Stimulated activated CD8-positive, alpha-beta memory T cell treated with anti-CD3 and anti-CD28 coated beads, Interleukin-12 subunit alpha, Interleukin-12 subunit beta, amount 100 ng/mL, for 24 hours (primary cell): ENCODE results near the gene MCRIP2.

ENCODE experiments used
- DNase-seq: peaks from one replicate; pipeline ENCODE4 v3.0.0-alpha.2; 2020; ENCODE audit errors: extremely low read depth

MCRIP2 gene

GRCh38 chr16:648071-648780 lies 6.6 kb downstream of the MCRIP2 start:
- no peak for DNase-seq

DNA sequence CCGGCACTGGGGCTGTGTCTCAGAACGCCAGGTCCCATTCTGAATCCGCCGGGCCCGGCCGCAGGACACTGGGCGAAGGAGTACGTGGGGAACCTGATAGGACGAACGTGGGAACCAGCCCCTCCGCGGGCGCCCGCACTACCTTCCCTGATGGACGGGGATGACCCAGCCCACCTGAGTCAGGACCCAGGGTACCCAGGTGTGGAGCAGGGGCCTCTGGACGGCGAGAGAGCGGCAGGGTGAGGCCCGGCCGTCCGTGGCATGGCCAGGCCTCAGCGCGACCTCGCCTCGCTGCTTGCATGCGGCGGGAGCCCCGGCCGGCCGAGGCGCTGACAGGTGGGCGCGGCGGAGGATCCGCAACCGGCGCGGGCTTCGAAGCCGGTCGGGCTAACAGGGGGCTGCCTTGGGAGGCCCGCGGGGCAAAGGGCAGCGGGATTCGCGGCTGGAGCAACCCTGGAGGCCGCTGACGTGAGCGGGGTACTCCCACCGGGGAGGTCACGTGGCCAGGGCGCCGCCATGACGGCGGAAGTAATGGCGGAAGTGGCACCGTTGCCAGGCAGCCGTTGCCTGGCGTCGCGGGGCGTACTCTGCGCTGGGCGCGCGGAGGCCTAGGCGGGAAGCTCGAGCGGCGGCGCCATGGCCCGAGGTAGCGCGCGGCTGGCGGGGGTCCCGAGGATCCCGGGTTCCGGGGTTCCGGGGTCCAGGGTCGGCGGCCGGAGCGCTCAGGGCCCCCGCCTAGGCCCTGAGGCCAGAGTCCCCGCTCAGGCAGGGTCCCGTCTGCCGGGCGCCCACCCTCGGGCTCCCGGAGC lies 7.4 kb downstream of the MCRIP2 start, which contains the start of gene WDR90:
Gene WDR90 (plus strand): TSS at position 585 of the 809 bp plus-strand sequence. CDS start 52 bp downstream, at position 637.
- peak; percentile 90 for DNase-seq

- no peak for DNase-seq
These were observed 8.0 kb downstream of the MCRIP2 start for GRCh38 chr16:649631-650030.

GRCh38 chr16:651844-652243 lies 10.2 kb downstream of the MCRIP2 start:
- DNase-seq = no peak

DNA sequence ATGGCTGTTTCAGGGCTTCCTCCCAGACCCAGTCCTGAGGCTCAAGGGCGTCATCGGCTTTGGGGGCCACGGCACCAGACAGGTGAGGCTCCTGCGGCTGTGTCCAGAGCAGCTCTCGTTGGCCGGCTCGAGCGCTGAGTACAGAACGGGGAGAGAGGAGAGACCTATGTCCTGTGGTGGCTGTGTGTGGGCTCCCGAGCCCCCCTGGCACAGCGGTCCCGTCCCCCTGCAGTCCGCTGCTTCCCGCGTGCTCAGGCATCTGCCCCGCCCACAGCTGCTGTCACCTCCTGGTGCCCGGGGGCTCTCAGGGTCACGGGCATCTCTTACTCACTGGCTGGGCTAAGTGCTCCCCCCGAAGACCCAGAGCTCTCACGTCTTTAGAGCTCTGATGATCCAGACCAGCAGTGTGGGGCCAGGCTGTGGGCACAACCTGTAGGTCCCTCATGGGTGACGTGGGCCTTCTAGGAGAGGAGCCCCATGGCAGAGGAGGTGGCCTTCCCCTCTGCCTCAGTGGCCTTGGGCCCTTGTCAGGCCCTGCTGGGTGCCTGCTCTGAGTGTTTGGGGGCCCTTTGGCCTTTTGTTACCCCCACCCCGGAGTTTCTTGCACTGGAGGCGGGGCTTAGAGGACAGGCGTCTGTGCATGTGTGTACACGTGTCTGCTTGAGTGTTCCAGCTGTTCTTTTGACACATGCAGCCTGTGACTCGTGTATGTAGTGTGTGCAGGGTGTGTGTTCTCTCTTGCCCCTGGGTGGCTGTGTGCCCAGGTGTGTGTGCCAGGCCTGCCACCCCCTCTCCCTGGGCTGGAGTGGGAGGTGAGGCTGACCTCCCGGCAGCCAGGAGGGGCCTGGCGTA lies 11.1 kb downstream of the MCRIP2 start:
- DNase-seq = no peak

GRCh38 chr16:654034-654433 lies 12.4 kb downstream of the MCRIP2 start:
- no peak for DNase-seq

DNA sequence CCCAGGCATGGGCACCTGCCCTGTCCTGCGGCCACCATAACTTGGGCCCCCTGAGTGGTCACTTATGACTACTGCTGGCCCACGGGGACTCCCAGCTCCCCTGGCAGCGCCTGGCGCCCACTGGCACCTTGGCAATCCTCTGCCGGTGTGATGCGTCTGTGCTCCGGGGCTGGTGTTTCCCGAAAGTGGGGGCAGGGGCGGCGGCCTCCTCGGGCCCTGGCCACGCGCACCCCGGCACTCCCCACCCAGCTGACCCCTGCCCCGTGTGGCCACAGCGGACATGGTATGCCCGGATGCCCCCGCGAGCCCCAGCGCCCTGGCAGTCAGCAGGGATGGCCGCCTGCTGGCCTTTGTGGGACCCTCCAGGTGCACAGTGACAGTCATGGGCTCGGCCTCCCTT lies 15.9 kb downstream of the MCRIP2 start:
- DNase-seq = no peak

- no peak for DNase-seq
These were observed 17.3 kb downstream of the MCRIP2 start for GRCh38 chr16:658679-659571.

DNA sequence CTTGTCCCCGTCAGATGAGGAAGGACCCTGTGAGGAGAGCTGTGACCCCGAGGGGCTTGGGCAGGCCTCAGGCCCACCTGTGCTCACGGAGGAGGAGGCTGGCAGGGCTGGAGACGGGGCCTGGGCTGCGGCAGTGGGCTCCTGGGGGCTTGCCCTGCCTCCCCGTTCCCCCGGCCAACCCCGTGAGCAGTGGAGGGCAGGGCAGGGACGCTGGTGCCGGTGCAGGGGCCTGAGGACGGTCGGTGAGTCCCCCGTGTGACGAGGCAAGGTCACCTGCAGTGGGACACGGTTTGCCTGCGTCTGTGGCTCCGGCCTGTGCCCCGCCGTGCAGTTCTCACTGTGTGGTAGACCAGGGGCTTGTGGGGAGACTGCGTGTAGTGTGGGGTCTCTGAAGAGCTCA lies 18.0 kb downstream of the MCRIP2 start:
- no peak for DNase-seq

DNA sequence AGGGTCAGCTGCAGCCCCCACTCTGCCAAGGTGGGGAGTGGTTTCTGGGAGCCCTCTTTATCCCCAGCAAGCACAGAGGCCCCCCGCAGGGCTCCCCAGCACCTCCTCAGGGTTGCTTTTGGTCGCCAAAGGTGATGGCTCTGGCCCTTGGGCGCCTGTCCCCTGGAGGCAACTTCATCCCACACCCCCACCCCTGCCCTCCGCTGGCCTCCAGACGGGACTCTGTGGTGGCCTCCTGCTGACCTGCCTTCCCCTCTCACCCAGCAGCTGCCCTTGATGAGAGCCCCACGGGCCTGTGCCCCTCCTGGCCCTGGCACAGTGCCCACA lies 18.5 kb downstream of the MCRIP2 start:
- no peak for DNase-seq

- peak; percentile 52 for DNase-seq
These were observed 19.0 kb downstream of the MCRIP2 start for GRCh38 chr16:660459-661183.

- DNase-seq = no peak
These were observed 19.7 kb downstream of the MCRIP2 start for GRCh38 chr16:661184-661821.

DNA sequence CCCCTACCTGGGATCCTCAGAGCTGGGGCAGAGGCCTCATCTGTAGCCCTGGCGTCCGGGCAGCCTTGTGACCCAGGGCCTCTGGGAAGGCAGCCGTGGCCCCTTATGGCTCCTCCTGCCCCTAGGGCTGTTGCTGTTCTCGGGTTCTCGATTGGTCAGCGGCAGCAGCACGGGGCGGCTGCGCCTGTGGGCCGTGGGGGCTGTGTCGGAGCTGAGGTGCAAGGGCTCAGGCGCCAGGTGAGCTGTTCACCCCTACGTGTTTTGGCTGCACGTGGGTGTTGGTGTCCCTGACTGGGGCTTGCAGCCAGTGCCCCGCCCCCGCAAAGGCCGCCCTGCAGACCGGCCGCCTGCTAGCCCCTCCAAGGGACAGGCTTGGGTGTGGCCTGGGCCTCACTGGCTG lies 20.5 kb downstream of the MCRIP2 start:
- DNase-seq = no peak

- no peak for DNase-seq
These were observed 21.0 kb downstream of the MCRIP2 start for GRCh38 chr16:662597-662996.

DNA sequence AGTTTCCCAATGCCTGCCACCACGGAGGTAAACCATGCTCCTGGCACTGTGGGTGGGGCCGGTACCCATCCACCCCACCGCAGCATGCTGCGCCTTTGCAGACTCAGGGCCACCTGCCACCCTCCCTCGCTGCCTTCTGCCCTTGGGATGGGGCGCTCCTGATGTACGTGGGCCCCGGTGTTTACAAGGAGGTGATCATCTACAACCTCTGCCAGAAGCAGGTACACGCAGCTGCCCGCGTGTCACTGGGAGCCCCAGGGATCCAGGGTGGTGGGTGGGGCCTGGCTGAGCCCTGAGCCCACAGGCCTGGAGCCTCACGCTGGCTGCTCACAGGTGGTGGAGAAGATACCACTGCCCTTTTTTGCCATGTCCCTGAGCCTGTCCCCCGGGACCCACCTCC lies 24.9 kb downstream of the MCRIP2 start:
- DNase-seq = no peak

- DNase-seq = no peak
These were observed 25.6 kb downstream of the MCRIP2 start for GRCh38 chr16:667113-667779.

DNA sequence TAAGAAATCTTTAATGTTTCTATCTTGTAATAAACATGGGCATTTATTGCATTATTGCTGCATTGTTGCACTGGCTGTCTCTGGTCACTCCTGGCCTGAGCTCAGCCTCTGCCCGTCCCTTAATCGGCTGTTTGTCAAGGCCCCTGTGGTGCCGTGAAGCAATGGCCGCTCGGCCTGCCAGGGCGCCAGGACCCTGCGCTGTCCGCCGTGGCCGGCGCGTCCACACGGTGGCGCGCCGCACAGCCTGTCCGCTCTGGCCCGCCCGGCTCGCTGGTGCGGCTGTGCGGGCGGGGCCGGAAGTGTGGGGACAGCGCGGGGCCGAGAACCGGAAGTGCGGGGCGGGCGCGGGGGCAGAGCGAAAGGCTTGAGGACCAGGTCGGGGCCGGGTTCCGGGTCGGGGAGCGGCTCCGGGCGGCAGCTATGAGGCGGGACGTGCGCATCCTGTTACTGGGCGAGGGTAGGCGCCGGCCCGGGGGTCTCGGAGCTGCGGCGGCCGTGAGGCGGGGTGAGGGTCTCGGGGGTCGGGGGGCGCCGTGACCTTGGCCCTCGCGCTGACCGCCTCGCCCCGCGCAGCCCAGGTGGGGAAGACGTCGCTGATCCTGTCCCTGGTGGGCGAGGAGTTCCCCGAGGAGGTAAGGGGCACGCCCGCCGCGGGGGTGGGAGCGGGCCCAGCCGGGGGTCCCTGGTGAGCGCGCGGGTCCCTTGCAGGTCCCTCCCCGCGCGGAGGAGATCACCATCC lies 26.3 kb downstream of the MCRIP2 start, which contains the start of gene RHOT2:
Gene RHOT2 (plus strand): TSS at position 353 of the 739 bp plus-strand sequence. CDS start 68 bp downstream, at position 421.
- DNase-seq = peak; percentile 77

- DNase-seq = no peak
These were observed 27.0 kb downstream of the MCRIP2 start for GRCh38 chr16:668519-669171.
